Measurements from ENCODE around the gene FAM241A. TPM values are rescaled to one million over a fixed set of nuclear protein-coding genes. Genes with fewer than 3 reads are reported as not detected.

FAM241A gene
- total RNA-seq, 1 donor from 2014 or later: 1.4 TPM

DNA sequence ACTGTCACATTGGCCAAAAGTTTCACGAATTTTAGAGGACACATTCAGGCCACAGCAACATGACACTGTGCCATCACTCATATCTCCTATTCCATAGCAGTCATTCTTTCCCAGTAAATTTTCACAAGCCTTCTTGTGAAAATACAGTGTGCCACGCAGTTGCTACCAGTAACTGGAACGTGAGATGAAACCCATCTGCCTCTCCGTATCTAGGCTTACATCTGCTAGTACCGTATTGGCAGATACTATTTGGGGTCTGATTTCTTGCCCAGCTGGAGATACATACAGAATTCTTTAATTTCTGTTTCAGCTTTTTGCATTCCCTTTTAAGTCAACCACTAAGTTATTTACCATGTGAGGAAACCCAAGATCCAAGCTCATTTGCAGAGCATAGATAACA is 8.7 kb upstream of the FAM241A start:
- no peak for DNase-seq (ENCODE audit: low read depth)
- TF ChIP-seq, protein P1, sequence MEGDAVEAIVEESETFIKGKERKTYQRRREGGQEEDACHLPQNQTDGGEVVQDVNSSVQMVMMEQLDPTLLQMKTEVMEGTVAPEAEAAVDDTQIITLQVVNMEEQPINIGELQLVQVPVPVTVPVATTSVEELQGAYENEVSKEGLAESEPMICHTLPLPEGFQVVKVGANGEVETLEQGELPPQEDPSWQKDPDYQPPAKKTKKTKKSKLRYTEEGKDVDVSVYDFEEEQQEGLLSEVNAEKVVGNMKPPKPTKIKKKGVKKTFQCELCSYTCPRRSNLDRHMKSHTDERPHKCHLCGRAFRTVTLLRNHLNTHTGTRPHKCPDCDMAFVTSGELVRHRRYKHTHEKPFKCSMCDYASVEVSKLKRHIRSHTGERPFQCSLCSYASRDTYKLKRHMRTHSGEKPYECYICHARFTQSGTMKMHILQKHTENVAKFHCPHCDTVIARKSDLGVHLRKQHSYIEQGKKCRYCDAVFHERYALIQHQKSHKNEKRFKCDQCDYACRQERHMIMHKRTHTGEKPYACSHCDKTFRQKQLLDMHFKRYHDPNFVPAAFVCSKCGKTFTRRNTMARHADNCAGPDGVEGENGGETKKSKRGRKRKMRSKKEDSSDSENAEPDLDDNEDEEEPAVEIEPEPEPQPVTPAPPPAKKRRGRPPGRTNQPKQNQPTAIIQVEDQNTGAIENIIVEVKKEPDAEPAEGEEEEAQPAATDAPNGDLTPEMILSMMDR (conservative IDR thresholded peaks at IDR 0.05; ENCODE audit: low read depth, low read length): no peak
- H3K4me3 ChIP-seq (ENCODE audit: low read depth, low read length): no peak overlapping the region

DNA sequence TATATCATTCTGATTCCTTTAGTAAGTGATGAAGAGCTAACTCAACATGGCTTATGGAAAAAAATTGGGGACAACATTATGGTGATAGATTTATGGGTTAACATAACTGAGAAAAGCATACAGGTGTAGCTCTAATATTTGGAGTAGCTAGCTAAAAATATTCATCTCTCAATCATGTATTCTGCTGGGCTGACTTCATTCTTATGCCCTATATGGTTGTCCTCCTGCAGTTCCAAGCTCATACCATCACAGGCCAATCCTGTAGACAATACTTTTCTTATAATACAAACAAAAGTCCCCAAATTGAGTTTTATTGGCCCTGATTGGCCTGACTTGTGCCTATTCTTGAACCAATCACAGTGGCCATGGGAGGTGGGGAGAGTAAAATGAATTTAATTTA is 6.7 kb upstream of the FAM241A start:
- DNase-seq (ENCODE audit: low read depth): no peak
- no peak overlapping the region for H3K4me3 ChIP-seq (ENCODE audit: low read depth, low read length)
- TF ChIP-seq, protein P1 (conservative IDR thresholded peaks at IDR 0.05; ENCODE audit: low read depth, low read length): no peak

DNA sequence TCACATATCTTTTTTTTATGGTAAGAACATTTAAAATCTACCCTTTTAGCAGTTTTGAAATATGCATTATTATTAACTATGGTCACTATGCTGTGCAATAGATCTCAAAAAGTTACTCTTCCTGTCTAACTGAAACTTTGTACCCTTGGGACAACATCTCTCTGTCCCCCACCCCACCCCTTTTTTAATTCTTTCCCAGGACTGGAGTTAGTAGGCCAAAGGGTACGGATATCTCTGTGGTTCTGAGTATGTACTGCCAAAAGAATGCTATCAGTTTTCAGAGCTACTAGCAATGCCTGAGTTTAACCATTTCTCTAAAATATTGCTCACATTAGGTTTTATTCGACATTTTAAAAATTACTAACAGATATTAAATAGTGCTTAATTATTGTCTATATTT is 4.7 kb upstream of the FAM241A start:
- no peak for DNase-seq (ENCODE audit: low read depth)
- no peak overlapping the region for H3K4me3 ChIP-seq (ENCODE audit: low read depth, low read length)
- TF ChIP-seq, protein P1 (conservative IDR thresholded peaks at IDR 0.05; ENCODE audit: low read depth, low read length): no peak

DNA sequence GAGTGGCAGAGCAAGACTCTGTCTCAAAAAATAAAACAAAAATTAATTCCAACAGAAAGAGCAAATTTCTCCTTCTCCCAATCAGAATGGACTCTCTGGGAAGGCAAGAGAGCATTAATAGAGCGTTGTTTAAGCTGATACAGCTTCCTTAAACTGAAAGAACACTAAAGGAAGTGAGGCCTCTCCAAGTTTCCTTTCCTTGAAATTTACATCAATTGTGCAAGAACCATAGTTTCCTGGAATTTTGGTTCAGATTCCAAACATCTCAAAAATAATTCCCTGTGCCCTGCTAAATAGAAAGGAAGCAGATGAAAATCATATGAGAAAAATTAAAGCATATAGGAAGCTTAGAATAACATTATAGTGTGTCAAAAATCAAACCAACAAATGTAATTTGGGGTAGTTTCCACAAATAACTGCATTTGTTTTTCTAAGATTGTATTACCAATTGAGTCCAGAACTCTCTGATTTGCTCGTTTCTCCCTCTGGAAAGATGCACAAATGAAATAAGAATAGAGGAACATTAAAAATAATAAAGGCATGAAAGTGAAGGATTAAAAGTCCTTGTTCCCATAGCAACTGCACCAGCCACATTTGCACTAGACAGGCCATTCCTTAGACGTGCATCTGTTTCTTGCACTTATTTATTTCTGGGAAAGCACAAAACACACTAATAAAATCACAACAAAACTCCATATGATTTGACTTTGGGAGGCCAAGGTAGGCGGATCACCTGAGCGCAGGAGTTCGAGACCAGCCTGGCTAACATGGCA is 3.7 kb upstream of the FAM241A start:
- TF ChIP-seq, protein P1 (conservative IDR thresholded peaks at IDR 0.05; ENCODE audit: low read depth, low read length): no peak
- DNase-seq (ENCODE audit: low read depth): no peak
- H3K4me3 ChIP-seq (ENCODE audit: low read depth, low read length): no peak overlapping the region

DNA sequence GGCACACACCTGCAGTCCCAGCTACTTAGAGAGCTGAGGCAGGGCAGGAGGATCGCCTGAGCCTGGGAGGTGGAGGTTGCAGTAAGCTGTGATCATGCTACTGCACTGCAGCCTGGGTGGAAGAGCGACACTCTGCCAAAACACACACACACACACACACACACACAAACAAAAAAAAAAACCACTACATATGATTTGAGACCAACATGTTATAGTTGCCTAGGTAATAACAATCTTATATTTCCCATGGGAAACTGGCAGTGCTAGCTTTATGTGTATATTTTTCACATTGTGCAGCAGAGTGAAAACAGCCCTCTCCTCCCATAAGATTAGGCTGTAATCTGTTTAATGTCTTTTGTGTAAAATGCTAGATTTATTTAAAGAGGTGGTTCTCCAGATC is 3.1 kb upstream of the FAM241A start:
- no peak overlapping the region for H3K4me3 ChIP-seq (ENCODE audit: low read depth, low read length)
- DNase-seq (ENCODE audit: low read depth): no peak
- TF ChIP-seq, protein P1 (conservative IDR thresholded peaks at IDR 0.05; ENCODE audit: low read depth, low read length): no peak

DNA sequence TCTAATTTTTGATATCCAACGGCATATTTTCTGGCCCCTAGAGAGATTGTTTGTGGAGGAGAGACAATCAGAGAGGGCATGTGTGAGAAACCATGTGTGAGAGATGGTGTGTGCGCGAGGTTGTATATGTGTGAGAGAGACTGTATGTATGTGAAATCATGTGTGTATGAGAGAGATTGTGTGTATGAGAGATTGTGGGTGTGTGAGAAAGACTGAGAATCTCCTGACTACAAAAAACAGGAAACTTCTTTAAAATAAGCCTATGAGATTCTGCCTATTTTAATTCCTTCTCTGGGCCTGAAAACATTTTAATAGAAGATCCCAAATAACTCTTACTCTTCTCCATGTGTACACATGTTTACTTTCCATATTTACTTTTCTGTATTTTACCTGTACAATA is 1.5 kb upstream of the FAM241A start:
- TF ChIP-seq, protein P1 (conservative IDR thresholded peaks at IDR 0.05; ENCODE audit: low read depth, low read length): no peak

More for the DNA sequence above, 1.5 kb upstream of the FAM241A start:
- DNase-seq (ENCODE audit: low read depth): no peak
- H3K4me3 ChIP-seq (ENCODE audit: low read depth, low read length): no peak overlapping the region
